ENCODE measurements around the gene ZBTB37.
"Not testable (repeated sequence)": the region's sequence is repeated elsewhere in the genome, so short reads cannot be mapped to it uniquely, and the experiment has no call there.

ZBTB37 gene

GRCh38 chr1:173871091-173871490 is 2.9 kb downstream of the ZBTB37 start:
- no peak for DNase-seq (ENCODE audit: low read depth)
- no peak overlapping the region for H3K4me3 ChIP-seq (ENCODE audit: low read depth, low read length)
- no peak for TF ChIP-seq CTCF (IDR thresholded peaks at IDR 0.05; ENCODE audit: insufficient read depth, low read depth, low read length, missing control alignments)

- H3K4me3 ChIP-seq (ENCODE audit: low read depth, low read length): no peak overlapping the region
- no peak for DNase-seq (ENCODE audit: low read depth)
- TF ChIP-seq CTCF (IDR thresholded peaks at IDR 0.05; ENCODE audit: insufficient read depth, low read depth, low read length, missing control alignments): no peak
Measured at GRCh38 chr1:173871500-173871899, 3.3 kb downstream of the ZBTB37 start.

GRCh38 chr1:173876732-173877131 is 8.6 kb downstream of the ZBTB37 start:
- H3K4me3 ChIP-seq (ENCODE audit: low read depth, low read length): no peak overlapping the region
- no peak for DNase-seq (ENCODE audit: low read depth)
- no peak for TF ChIP-seq CTCF (IDR thresholded peaks at IDR 0.05; ENCODE audit: insufficient read depth, low read depth, low read length, missing control alignments)

- no peak overlapping the region for H3K4me3 ChIP-seq (ENCODE audit: low read depth, low read length)
- TF ChIP-seq CTCF (IDR thresholded peaks at IDR 0.05; ENCODE audit: insufficient read depth, low read depth, low read length, missing control alignments): no peak
Measured at GRCh38 chr1:173878251-173878650, 10.1 kb downstream of the ZBTB37 start.

GRCh38 chr1:173881117-173881516 is 12.9 kb downstream of the ZBTB37 start:
- H3K4me3 ChIP-seq (ENCODE audit: low read depth, low read length): not testable (repeated sequence)

More at GRCh38 chr1:173878251-173878650, 10.1 kb downstream of the ZBTB37 start:
- DNase-seq (ENCODE audit: low read depth): no peak

GRCh38 chr1:173884701-173885100 is 16.5 kb downstream of the ZBTB37 start:
- no peak overlapping the region for H3K4me3 ChIP-seq (ENCODE audit: low read depth, low read length)
- TF ChIP-seq CTCF (IDR thresholded peaks at IDR 0.05; ENCODE audit: insufficient read depth, low read depth, low read length, missing control alignments): no peak
- no peak for DNase-seq (ENCODE audit: low read depth)

More at GRCh38 chr1:173881117-173881516, 12.9 kb downstream of the ZBTB37 start:
- DNase-seq (ENCODE audit: low read depth): not testable (repeated sequence)

GRCh38 chr1:173886746-173887611 is 18.8 kb downstream of the ZBTB37 start:
- TF ChIP-seq CTCF (IDR thresholded peaks at IDR 0.05; ENCODE audit: insufficient read depth, low read depth, low read length, missing control alignments): no peak
- H3K4me3 ChIP-seq (ENCODE audit: low read depth, low read length): no peak overlapping the region
- no peak for DNase-seq (ENCODE audit: low read depth)

All from GM12865 (cell line).